Stimulated activated CD4-positive, alpha-beta T cell treated with anti-CD3 and anti-CD28 coated beads, Interleukin-2, amount 100 ng/mL, for 24 hours (primary cell): ENCODE data around the gene GABPB1.

Experiments used
- DNase-seq, 2 donors: peaks; one replicate each; pipeline ENCODE4 v3.0.0-alpha.2; 2020

The GABPB1 gene

GRCh38 chr15:50275091-50275490 lies 79.9 kb downstream of the GABPB1 start:
- no peak for DNase-seq

DNA sequence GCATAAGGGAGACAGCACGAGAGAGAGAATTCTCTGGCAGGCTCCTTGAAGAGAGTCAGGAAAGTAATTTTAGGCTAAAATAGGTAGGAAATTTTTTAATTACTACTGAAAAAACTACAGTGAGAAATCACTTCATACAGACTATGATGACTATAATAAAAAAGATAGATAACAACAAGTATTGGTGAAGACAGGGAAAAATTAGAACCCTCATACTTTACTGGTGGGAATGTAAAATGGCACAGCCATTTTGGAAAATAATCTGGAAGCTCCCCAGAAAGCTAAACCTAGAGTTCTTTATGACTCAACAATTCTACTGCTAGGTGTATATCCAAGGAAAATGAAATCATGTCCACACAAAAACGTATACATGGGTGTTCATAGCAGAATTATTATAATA lies 87.4 kb downstream of the GABPB1 start:
- no peak for DNase-seq

- no peak for DNase-seq
These were observed 89.4 kb downstream of the GABPB1 start, which contains the start of gene HDC for GRCh38 chr15:50265620-50266019. TSS of gene HDC (minus strand) at chr15:50265726. CDS start at chr15:50265623, 103 bp downstream.

GRCh38 chr15:50262533-50262932 lies 92.5 kb downstream of the GABPB1 start:
- DNase-seq = peak; percentile 42 to 63

GRCh38 chr15:50261981-50262380 lies 93.0 kb downstream of the GABPB1 start:
- no peak for DNase-seq

DNA sequence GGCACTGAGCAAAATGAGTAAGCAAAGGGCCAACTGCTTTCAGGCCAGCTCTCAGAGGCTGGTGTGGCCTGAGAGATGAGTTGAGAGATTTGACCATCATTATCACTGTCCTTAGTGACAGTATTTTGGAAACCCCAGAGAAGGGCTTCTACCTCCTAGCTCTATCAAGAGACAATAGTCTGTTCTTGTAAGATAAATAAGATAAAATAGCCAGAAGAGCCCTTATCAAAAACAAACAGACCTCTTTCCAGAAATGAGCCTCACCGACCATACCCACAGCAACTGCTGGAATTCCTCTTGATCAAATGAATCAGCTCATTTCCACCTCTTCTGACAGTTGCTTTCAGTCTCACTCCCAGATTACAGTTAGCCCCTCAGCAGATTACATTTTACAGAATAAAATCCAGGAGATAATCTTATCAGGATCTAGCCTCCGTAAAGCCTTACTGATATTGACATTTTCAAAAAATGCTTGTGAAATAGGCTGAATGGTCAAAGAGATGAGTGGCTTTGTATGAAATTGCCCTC lies 94.0 kb downstream of the GABPB1 start:
- no peak for DNase-seq

DNA sequence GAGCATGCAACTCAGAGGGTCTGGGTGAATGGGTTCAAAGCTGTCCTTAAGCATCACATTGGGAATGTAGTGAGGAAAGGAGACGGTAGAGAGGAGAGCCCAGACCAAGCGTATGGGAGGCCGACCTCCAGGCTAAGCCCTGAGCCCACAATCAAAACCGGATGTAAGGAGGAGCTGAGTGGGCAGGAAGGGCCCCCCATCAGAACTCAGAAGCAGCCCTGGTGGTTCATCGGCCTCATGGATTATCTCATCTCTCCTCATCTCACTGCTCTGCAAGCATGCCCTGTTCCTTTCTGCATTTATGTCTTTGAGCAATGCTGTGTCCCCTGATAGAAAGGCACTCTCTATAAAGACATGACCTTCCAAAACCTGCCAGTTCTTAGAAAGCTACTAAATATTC lies 95.7 kb downstream of the GABPB1 start:
- no peak for DNase-seq

- DNase-seq = no peak
These were observed 97.1 kb downstream of the GABPB1 start for GRCh38 chr15:50257924-50258323.

- no peak for DNase-seq
These were observed 97.7 kb downstream of the GABPB1 start for GRCh38 chr15:50257332-50257731.

- DNase-seq = no peak
These were observed 98.6 kb downstream of the GABPB1 start for GRCh38 chr15:50256188-50257041.

DNA sequence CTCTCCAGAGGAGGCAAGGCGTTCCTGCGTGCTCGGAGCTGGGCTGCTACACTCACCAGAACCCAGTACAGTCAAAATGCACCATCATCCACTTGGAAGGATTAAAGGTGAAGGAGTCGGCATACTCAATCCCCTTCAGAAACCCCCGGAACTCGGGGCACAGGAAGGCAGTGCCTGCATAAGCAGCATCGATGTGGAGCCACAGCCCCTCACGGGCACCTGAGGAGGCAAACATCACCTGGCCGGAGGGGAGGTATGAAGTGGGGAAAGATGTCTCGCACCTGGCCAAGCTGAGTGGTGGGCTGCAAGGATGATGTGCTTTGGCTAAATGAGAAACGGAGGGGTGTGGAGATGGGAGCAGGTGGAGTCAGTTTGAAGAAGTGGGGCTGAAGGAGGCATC lies 102.4 kb downstream of the GABPB1 start:
- no peak for DNase-seq

GRCh38 chr15:50251638-50252182 lies 103.3 kb downstream of the GABPB1 start:
- DNase-seq = no peak

GRCh38 chr15:50250760-50251394 lies 104.1 kb downstream of the GABPB1 start:
- DNase-seq = no peak

GRCh38 chr15:50249704-50250103 lies 105.3 kb downstream of the GABPB1 start:
- DNase-seq = no peak

DNA sequence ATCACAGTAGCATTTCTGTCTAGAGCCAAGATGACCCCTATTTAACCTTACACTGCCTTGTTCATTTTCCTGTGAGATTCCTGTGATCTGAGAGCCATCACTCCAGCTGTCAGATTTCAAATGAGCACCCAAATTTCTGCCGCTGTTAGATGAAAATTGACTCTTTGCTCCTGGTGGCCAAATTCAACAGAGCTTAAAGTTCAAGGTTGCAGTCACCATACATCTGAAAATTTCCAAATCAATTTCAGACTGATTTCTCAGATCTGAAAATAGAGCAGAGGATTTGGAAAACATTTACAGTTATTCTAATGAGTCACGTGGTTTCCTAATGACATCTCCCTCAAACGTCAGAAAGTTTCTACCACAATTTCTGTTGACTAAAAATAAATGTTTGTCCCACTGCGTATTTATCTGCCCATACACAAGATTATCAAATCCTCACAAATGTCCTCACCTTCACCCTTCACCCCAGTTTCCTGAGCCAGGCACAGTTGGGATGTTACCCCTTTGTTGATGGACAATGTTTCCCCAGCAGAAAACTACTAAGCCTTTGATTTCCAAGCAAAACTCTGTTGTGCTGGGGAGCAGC lies 105.9 kb downstream of the GABPB1 start:
- no peak for DNase-seq

DNA sequence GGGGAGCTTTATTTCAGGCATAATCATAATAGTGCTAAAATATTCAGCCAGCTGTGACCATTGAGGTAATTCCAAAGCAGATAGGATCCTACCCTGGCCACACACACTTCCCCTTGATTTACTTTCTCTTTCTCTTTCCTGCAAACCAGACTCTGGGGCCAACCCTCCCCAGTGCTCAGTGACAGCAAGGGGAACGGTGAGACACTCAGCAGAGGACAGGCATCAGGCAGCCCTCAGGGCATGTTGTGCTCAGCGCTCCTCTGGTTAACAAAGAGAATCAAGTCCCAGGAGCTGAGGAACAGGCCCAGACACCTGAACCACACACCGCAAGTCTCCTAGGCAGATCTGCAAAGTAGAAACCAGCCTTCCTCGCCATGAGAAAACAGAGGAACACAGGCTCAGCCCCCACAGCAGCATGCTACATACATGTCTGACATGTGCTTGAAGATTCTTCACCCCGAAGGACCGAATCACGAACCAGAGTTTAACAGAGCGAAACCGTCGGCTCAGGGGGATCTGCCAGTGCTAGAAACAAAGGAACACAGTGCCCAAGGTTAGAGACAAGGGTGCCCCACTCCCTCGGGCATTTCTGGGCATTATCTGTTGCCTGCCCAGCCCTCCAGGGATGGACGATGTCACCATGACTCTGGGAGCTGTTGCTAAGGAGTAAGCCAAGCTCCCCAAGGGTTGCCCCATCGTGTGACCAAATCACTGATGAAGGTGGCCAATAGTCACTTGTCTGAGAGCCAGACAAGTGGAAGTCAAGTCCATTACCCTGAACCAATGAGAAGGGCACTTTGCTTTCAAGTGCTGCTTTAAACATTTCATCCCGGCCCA lies 107.0 kb downstream of the GABPB1 start:
- DNase-seq = peak; percentile 45 to 53

GRCh38 chr15:50246631-50247030 lies 108.4 kb downstream of the GABPB1 start:
- no peak for DNase-seq

GRCh38 chr15:50244959-50245624 lies 109.9 kb downstream of the GABPB1 start:
- DNase-seq = no peak

DNA sequence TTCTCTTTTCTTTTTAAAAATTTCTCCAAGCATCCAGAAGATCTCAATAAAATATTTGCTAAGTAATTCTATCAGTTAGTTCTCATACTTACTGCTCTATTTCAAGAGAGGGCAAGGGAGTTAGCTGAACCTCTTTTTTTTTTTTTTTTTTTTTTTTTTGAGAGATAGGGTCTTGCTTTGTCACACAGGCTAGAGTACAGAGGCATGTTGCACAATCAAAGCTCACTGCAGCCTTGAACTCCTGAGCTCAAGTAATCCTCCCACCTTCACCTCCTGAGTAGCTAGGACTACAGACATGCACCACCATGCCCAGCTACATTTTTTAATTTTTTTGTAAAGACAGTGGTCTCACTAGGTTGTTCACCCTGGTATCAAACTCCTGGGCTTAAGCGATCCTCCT lies 110.8 kb downstream of the GABPB1 start:
- DNase-seq = no peak

DNA sequence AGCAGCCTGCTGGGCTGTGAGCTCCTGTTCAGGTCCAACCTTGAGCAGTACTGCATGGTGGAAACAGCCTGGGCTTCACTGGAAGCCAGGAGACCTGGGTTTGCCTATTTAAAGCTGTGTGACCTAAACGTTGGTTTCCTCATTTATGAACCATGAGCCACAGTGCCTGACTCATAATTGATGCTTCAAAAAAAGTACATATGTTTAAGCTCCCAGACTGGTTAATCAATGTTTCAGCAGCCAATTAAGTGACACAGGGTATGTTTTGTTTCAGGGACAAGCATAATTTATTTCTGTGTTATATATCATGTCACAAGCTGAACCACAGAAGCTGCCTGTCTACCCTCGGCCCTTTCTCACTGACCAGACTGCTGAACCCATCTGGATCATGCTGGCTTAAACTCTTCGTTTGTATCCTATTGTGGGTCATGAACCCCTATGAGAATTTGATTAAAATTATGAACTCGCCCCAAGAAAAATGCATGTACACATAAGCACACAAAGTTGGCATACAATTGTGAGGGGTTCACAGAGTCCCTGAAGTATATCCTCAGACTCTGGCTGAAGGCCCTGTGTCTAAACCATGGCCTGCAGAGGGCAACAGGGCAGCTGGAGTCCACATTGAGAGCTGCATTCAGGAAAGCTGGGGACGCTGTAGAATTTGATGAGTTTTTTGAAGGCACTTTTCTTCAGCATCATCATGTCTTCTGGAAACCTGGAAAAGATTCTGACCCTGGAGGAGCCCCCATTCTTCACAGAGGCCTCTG lies 113.1 kb downstream of the GABPB1 start:
- no peak for DNase-seq

DNA sequence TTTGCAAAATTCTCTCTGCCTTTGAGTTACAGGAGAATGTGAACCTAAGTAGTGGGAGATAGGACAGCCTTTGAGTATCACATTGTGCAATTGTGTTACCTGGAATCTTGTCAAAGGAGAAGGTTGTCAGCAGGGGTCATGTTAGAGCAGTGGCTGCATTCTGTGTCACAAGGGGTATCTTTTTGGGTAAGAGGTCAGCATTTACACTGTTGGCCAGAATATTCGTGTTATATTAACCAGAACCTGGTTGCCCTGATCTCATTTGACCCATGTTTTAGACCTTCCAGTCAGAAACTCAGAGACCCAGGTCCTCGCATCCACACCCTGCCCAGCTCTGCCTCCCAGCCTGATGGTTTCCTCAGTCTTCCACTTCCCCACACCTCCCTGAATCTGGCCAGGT lies 116.7 kb downstream of the GABPB1 start:
- no peak for DNase-seq
